Measurements from ENCODE around the gene ASXL1. TPM values are rescaled to one million over a fixed set of nuclear protein-coding genes. Genes with fewer than 3 reads are reported as not detected.

The ASXL1 gene
- total and polyA plus RNA-seq, 2 donors (not counting 1 experiment from before 2014, with no cell fraction given): 93.0 to 180 TPM

- H3K79me2 ChIP-seq (ENCODE audit: control insufficient read depth, insufficient read depth, low read length): peaks cover 12% of the 10 kb centered on the region
- no peaks in the 10 kb centered on the region for H3K27me3 Mint-ChIP-seq
- POLR2A ChIA-PET: no interaction called here
- WGBS (ENCODE audit: insufficient coverage): 88% methylated on average over 6 of the region's 6 CpGs
- no peak overlapping the region for H3K27ac ChIP-seq (ENCODE audit: low read length in 2 of 2)
- peaks cover 0 to 7% (median 0%) of the 10 kb centered on the region in 4 experiments for H3K27me3 ChIP-seq (replicated peaks in 1 of 4; ENCODE audit: control extremely low read depth in 1 of 4, control insufficient read depth in 3 of 4, insufficient read depth in 4 of 4, low read length in 3 of 4)
- DNase-seq (no peak), ATAC-seq (ENCODE audit: low read depth) (no peak)
- H3K4me3 Mint-ChIP-seq: no peak overlapping the region
- no peak overlapping the region for H2AFZ ChIP-seq (ENCODE audit: insufficient read depth, low read depth, low read length, poor library complexity, severe bottlenecking)
- CTCF ChIA-PET: interaction anchor here (1.1 kb wide), 1 partner anchor 12 kb away, joined by 3 read pairs; no protein-coding TSS in a partner anchor
- H3K9me3 ChIP-seq (ENCODE audit: control extremely low read depth in 1 of 3, control insufficient read depth in 2 of 3, insufficient read depth in 1 of 3, low read length in 2 of 3): peaks cover 0 to 4% (median 0%) of the 10 kb centered on the region in 3 donors
- H3K4me2 ChIP-seq (replicated peaks; ENCODE audit: low read depth, low read length, poor library complexity, severe bottlenecking): no peak overlapping the region
- no peak overlapping the region for H3K27ac Mint-ChIP-seq
- no peak overlapping the region for H3K4me3 ChIP-seq (ENCODE audit: control extremely low read depth in 1 of 5, extremely low read depth in 1 of 5, insufficient read depth in 1 of 5, low read depth in 2 of 5, low read length in 4 of 5)
- intact Hi-C loops (cut with micrococcal nuclease): no loop called here
- TF ChIP-seq CTCF (IDR thresholded peaks at IDR 0.05) (no peak), EZH2 (IDR thresholded peaks at IDR 0.05; ENCODE audit: borderline replicate concordance, insufficient read depth, low read depth, low read length, poor library complexity, severe bottlenecking) (no peak)
- no peaks in the 10 kb centered on the region for H3K36me3 ChIP-seq (replicated peaks in 1 of 2; ENCODE audit: control extremely low read depth in 1 of 2, control insufficient read depth in 1 of 2, extremely low read depth in 1 of 2, insufficient read depth in 2 of 2, low read length in 1 of 2)
- no peak overlapping the region for H3K9ac ChIP-seq (ENCODE audit: low read length)
- H4K20me1 ChIP-seq (ENCODE audit: control insufficient read depth, insufficient read depth, low read length, poor library complexity, severe bottlenecking): peaks cover 7% of the 10 kb centered on the region
- H3K4me1 ChIP-seq (ENCODE audit: control insufficient read depth in 2 of 2, insufficient read depth in 2 of 2, low read length in 2 of 2): peaks cover 21 to 45% of the 10 kb centered on the region in 2 donors
- H3K9me3 Mint-ChIP-seq (ENCODE audit: insufficient read depth): no peaks in the 10 kb centered on the region
- peaks cover 33% of the 10 kb centered on the region for H3K4me1 Mint-ChIP-seq
These were observed 114.6 kb downstream of the ASXL1 start for GRCh38 chr20:32472581-32473207.

GRCh38 chr20:32473231-32474008 lies 115.3 kb downstream of the ASXL1 start:
- ChIA-PET POLR2A (no interaction called here), CTCF (interaction anchor here (1.1 kb wide), 1 partner anchor 12 kb away, joined by 3 read pairs; no protein-coding TSS in a partner anchor)
- Histone ChIP-seq H3K27ac (ENCODE audit: low read length in 2 of 2) (no peak overlapping the region), H3K4me2 (replicated peaks; ENCODE audit: low read depth, low read length, poor library complexity, severe bottlenecking) (no peak overlapping the region), H3K79me2 (ENCODE audit: control insufficient read depth, insufficient read depth, low read length) (peaks cover 12% of the 10 kb centered on the region), H3K9me3 (ENCODE audit: control extremely low read depth in 1 of 3, control insufficient read depth in 2 of 3, insufficient read depth in 1 of 3, low read length in 2 of 3) (peaks cover 0 to 4% (median 0%) of the 10 kb centered on the region in 3 donors), H3K9ac (ENCODE audit: low read length) (no peak overlapping the region), H3K27me3 (replicated peaks in 1 of 4; ENCODE audit: control extremely low read depth in 1 of 4, control insufficient read depth in 3 of 4, insufficient read depth in 4 of 4, low read length in 3 of 4) (peaks cover 0 to 7% (median 0%) of the 10 kb centered on the region in 4 experiments), H3K36me3 (replicated peaks in 1 of 2; ENCODE audit: control extremely low read depth in 1 of 2, control insufficient read depth in 1 of 2, extremely low read depth in 1 of 2, insufficient read depth in 2 of 2, low read length in 1 of 2) (no peaks in the 10 kb centered on the region), H4K20me1 (ENCODE audit: control insufficient read depth, insufficient read depth, low read length, poor library complexity, severe bottlenecking) (peaks cover 7% of the 10 kb centered on the region), H3K4me1 (ENCODE audit: control insufficient read depth in 2 of 2, insufficient read depth in 2 of 2, low read length in 2 of 2) (peaks cover 19 to 38% of the 10 kb centered on the region in 2 donors), H3K4me3 (ENCODE audit: control extremely low read depth in 1 of 5, extremely low read depth in 1 of 5, insufficient read depth in 1 of 5, low read depth in 2 of 5, low read length in 4 of 5) (no peak overlapping the region), H2AFZ (ENCODE audit: insufficient read depth, low read depth, low read length, poor library complexity, severe bottlenecking) (no peak overlapping the region)
- 96% methylated on average over 27 of the region's 29 CpGs for WGBS (ENCODE audit: insufficient coverage)
- no peak for DNase-seq
- Mint-ChIP-seq H3K4me1 (peaks cover 28% of the 10 kb centered on the region), H3K27me3 (no peaks in the 10 kb centered on the region), H3K27ac (no peak overlapping the region), H3K4me3 (no peak overlapping the region), H3K9me3 (ENCODE audit: insufficient read depth) (no peaks in the 10 kb centered on the region)
- intact Hi-C loops (cut with micrococcal nuclease): no loop called here
- TF ChIP-seq EZH2 (IDR thresholded peaks at IDR 0.05; ENCODE audit: borderline replicate concordance, insufficient read depth, low read depth, low read length, poor library complexity, severe bottlenecking) (no peak), CTCF (IDR thresholded peaks at IDR 0.05) (no peak)
- ATAC-seq (ENCODE audit: low read depth): no peak
